Activated CD4-positive, alpha-beta T cell treated with anti-CD3 and anti-CD28 coated beads, Interleukin-2, amount 50 U/mL, for 16 hours (primary cell): ENCODE measurements around the gene STMND1.

Experiments
- DNase-seq: peaks from one replicate; pipeline ENCODE4 v3.0.0-alpha.2; 2020

Gene STMND1

DNA sequence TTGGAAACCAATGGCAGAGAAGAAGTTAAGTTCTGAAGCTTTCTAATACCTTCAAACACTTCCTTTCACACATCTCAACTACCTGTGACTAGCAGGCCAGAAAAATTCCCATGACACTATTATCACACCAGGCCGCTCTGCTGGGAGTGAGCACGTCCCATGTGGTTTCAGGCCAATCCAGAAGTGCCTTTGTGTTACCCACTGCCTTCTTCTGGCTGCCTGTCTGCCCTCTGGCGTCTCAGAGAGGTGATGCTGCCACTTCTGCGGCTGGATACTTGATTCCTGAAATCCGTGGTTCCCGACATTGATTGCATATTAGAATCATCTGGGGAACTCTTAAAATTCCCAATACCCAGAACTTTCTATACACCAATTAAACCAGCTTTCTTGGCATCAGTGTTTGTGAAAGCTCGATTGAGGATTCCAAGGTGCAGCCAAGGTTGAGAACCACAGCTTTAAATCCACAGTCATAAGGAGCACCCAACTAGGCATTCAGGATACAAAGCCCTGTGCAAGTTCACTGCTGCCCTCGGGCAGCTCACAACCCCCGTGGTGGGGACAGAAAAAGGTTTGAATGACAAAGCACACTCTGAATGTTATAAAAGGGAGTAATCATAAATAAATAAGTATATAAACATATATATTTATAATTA, 65.6 kb downstream of the STMND1 start:
- no peak for DNase-seq

DNA sequence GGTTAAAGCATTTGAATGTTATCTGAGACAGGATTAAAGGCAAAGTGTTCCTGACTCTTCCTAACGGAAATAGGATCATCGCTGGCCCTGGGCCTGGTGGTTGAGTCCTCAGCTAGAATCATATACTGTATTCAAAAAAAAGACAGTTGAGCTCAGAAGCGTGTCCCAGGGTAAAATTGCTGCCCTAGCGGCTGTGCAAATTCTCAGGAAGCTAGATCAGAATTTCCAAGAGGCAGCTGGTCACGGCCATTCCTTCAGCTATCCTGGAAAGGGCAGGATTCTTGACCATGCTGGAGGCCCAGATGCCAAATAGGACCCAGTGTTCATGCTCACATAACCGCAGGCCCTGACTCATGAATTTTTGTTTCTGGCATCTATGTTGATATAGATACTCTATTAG, 67.4 kb downstream of the STMND1 start:
- no peak for DNase-seq

DNA sequence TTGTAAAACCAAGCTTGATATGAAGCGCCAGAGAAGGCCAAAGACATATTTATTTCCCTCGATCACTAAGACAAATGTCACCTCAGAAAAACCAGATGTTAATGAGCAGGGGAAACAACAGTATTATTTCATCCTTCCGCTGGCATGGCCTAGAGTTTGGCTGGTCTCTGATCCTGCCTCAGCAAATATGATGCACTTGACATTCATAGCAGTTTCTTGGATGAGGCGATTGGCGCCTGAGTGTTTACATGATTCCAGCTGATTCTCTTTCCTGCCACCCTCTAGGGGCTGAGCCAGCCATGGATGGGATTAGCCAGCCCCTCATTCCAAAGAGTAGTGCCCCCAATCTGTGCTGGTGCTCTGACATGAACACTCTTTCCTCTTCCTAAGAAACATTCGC, 67.9 kb downstream of the STMND1 start:
- no peak for DNase-seq

DNA sequence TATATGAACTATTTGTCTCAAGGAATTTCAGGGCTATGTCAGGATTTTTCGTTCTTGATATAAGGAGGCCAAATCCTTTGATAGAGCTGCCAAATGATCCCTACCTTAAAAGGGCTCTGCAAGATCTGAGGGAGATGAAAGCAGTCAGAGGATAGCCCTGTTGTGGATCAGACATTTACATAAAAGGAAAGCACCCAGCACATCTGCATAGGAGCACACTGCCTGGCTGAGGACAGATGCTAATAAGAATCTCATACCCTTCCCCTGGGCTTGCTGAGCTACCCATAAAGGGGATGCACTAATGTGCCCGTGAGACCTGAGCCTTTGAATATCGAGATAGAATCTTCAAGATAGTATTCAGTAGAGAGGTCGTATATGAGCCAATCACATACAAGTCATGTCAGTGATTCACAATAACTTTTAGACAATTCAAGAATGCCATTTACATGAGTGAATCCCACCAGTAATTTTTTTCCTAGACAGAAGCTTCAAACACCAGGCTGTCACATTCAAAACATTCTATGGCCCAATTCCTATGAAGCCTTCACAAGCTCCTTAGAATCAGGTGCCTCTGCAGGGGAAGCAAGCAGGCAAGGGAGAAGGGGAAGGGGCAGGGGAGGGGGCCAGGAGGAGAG, 71.1 kb downstream of the STMND1 start:
- no peak for DNase-seq

DNA sequence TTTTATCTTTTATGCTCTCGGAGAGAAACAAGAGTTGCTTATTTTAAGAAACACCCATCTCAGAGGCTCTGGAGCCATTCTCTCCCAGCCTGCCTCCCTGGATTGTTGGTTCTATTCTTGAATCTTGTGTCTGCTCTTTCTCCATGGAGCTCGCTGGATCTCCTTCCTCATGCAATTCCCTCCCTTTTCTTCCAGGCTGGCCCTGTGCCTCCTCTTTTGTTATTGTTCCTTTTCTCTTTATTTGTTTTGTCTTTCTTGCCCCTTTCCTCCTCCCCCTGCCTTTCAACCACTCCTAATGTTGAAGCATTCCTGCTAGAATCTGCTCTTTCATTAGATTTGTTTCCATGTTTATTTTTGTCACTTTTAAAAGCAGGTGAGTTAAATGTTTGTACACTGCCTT, 76.5 kb downstream of the STMND1 start:
- DNase-seq: no peak

DNA sequence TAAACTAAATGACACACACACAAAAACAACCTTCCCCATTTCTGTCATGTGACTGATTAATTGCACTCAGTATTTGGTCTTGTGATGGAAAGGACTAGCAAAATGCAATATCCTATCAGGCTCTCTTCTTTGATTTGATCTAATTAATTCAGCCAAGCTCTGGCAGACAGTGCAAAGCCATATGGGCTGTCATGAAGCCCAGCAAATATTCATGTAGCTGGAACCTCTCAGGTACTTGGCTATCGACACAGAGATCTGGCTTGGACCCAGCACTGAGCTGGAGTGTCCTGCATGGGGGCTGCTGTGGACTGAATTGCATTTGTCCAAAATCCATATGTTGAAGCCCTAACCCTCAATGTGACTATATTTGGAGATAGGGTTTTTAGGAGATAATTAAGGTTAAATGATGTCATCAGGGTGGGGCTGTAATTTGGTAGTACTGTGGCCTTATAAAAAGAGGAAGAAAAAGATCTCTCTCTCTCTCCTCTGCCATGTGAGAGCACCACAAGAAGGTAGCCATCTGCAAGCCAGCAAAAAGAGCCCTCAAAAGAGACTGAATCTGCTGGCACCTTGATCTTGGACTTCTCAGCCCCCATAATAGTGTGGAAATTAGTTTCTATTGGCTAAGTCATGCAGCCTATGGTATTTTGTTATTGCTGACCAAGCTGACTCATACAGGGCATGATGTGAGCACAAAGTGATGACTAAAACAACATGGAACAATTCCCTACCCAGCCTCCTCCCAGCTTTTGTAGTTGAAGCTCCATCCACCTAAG, 77.1 kb downstream of the STMND1 start:
- no peak for DNase-seq

DNA sequence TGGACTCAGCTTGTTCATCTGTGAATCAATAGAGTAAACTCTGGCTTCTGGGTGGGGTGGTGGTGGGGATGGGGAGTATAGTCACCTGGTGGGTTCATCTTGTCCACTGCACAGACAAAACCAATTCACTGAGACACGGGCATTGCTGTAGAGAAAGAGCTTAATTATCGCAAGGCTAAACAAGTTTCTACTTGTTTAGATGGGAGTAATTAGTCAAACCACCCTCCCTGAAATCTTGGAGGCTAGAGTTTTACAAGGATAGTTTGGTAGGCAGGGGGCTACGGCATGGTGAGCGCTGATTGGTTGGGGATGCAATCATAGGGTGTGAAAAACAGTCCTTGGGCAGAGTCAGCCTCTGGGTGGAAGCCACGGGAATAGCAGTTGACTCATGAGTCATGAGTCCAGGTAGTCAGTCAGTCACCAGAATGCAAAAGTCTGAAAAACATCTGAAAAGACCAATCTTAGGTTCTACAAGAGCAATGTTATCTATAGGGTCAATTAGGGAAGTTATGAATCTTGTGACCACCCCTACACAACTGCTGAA, 77.8 kb downstream of the STMND1 start:
- no peak for DNase-seq
